Ascending aorta (tissue), 2 donors: ENCODE measurements around the gene RMC1. TPM values are rescaled to one million over a fixed set of nuclear protein-coding genes. Genes with fewer than 3 reads are reported as not detected.

Experiments
- DNase-seq, 2 donors: peaks; one replicate each; pipeline ENCODE4 v3.0.0-alpha.2; 2019; ENCODE audit warnings: low spot score in 2 of 2
- H3K27ac ChIP-seq, 2 donors: fragments of 200-600 bp; sonication (generic); one replicate each; pipeline ENCODE4 v1.5.1; 2016 to 2017; ENCODE audit warnings: mild to moderate bottlenecking in 1 of 2
- H3K27me3 ChIP-seq: fragments of 200-600 bp; sonication (generic); one replicate; pipeline ENCODE4 v1.5.1; 2017
- H3K36me3 ChIP-seq, 2 donors: fragments of 200-600 bp; sonication (generic); one replicate each; pipeline ENCODE4 v1.5.1; 2016
- H3K4me1 ChIP-seq, 2 donors: fragments of 200-600 bp; sonication (generic); one replicate each; pipeline ENCODE4 v1.5.1; 2016 to 2017; ENCODE audit warnings: mild to moderate bottlenecking in 1 of 2
- H3K4me3 ChIP-seq, 2 donors: fragments of 200-600 bp; sonication (generic); one replicate each; pipeline ENCODE4 v1.5.1; 2016 to 2017; ENCODE audit warnings: mild to moderate bottlenecking in 1 of 2
- H3K9me3 ChIP-seq, 2 donors: fragments of 200-600 bp; sonication (generic); one replicate each; pipeline ENCODE4 v1.5.1; 2016
- CTCF ChIP-seq, 3 experiments: fragments of 200-600 bp in 2 of 3; fragments of 450-650 bp in 1 of 3; sonication (generic) in 2 of 3; IDR thresholded peaks; one replicate each; pipeline ENCODE4 v1.5.1; 2016 to 2019; ENCODE audit warnings: antibody characterized with exemption in 3 of 3, mild to moderate bottlenecking in 1 of 3, moderate library complexity in 1 of 3
- intact Hi-C: fragments of 100-400 bp; cut with DNase I; formaldehyde crosslinking; loops from one replicate; pipeline ENCODE4 v1.15.1; 2023
- total RNA-seq: library from RNA; depleted of rRNA; stranded (reverse); fragments of >200 nt; gene quantifications from one replicate; pipeline ENCODE4 v1.1.0, GENCODE V29; 2016

Gene RMC1
- 20.1 TPM for total RNA-seq

- Histone ChIP-seq H3K4me1 (peaks cover 0 to 24% of the 10 kb centered on the region in 2 donors), H3K36me3 (peaks cover 6 to 10% of the 10 kb centered on the region in 2 donors), H3K4me3 (peak within 1 kb of the TSS; percentile 90 to 98), H3K9me3 (no peaks in the 10 kb centered on the region), H3K27me3 (no peaks in the 10 kb centered on the region), H3K27ac (peak within 1 kb of the TSS; percentile 96 to 97)
- peak in 2 of 3 experiments; percentile 0 to 43 for TF ChIP-seq CTCF (IDR thresholded peaks at IDR 0.05)
- DNase-seq: peak; percentile 76 to 97
- intact Hi-C loops: loop anchor here (1.0 to 10.0 kb wide), 8 partner anchors 15 to 568 kb away; partner anchors contain the start of genes CABLES1, NPC1, RBBP8 and RIOK3
Measured at GRCh38 chr18:23503038-23503962, at the start of gene RMC1. RMC1 (plus strand) TSS chr18:23503511; CDS start chr18:23503619, 108 bp downstream.

- Histone ChIP-seq H3K27ac (peak overlapping the region; percentile 91 to 92), H3K4me1 (peaks cover 6 to 38% of the 10 kb centered on the region in 2 donors), H3K27me3 (no peaks in the 10 kb centered on the region), H3K36me3 (no peaks in the 10 kb centered on the region), H3K9me3 (no peaks in the 10 kb centered on the region), H3K4me3 (peak overlapping the region; percentile 79 to 89)
- no peak for DNase-seq
- intact Hi-C loops: loop anchor here (1.0 to 5.0 kb wide), 4 partner anchors 17 to 134 kb away; partner anchors contain the start of genes NPC1 and RMC1
- no peak for TF ChIP-seq CTCF (IDR thresholded peaks at IDR 0.05)
Measured at GRCh38 chr18:23453680-23454058, 49.6 kb upstream of the RMC1 start.

- DNase-seq: no peak
- Histone ChIP-seq H3K27ac (no peak overlapping the region), H3K4me3 (no peak overlapping the region), H3K27me3 (no peaks in the 10 kb centered on the region), H3K36me3 (peaks cover 0 to 4% of the 10 kb centered on the region in 2 donors), H3K4me1 (peaks cover 8 to 55% of the 10 kb centered on the region in 2 donors), H3K9me3 (no peaks in the 10 kb centered on the region)
- intact Hi-C loops: no loop called here
- no peak for TF ChIP-seq CTCF (IDR thresholded peaks at IDR 0.05)
Measured at GRCh38 chr18:23456835-23457234, 46.5 kb upstream of the RMC1 start.

- Histone ChIP-seq H3K27ac (no peak overlapping the region), H3K4me3 (no peak overlapping the region), H3K27me3 (no peaks in the 10 kb centered on the region), H3K4me1 (peaks cover 8 to 51% of the 10 kb centered on the region in 2 donors), H3K9me3 (no peaks in the 10 kb centered on the region), H3K36me3 (peaks cover 18 to 21% of the 10 kb centered on the region in 2 donors)
- intact Hi-C loops: no loop called here
- TF ChIP-seq CTCF (IDR thresholded peaks at IDR 0.05): no peak
- no peak for DNase-seq
Measured at GRCh38 chr18:23458830-23459529, 44.3 kb upstream of the RMC1 start.

GRCh38 chr18:23459530-23459921, 43.8 kb upstream of the RMC1 start:
- H3K27ac ChIP-seq: no peak overlapping the region
- no peak for DNase-seq
- peaks cover 23 to 27% of the 10 kb centered on the region in 2 donors for H3K36me3 ChIP-seq
- H3K4me3 ChIP-seq: no peak overlapping the region
- no peak for TF ChIP-seq CTCF (IDR thresholded peaks at IDR 0.05)
- H3K4me1 ChIP-seq: peaks cover 8 to 51% of the 10 kb centered on the region in 2 donors
- intact Hi-C loops: no loop called here
- no peaks in the 10 kb centered on the region for H3K27me3 ChIP-seq
- H3K9me3 ChIP-seq: no peaks in the 10 kb centered on the region
